ENCODE results near the gene NKAIN1.
A peak's percentile ranks its signal among the peaks of the same experiment; 100 is the strongest.
"Not testable (repeated sequence)": the region's sequence is repeated elsewhere in the genome, so short reads cannot be mapped to it uniquely, and the experiment has no call there.

Gene NKAIN1

DNA sequence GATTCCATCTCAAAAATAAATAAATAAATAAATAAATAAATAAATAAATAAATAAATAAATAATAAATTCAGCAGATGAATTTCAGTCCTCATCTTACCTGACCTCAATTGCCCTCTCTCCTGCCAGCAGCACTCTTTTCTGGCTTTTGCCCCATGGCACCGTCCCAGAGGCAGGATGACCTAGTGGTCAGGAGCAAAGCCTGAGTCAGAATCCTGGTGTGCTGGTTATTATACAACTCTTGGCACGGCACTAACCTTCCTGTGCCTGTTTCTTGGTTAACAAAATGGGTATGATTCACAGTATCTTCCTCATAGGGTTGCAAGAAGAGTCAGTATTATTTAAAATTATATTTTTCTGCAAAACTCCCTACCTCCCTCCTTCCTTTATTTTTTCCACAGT is 43.0 kb downstream of the NKAIN1 start:
- Mint-ChIP-seq H3K4me1 (no peaks in the 10 kb centered on the region), H3K36me3 (ENCODE audit: low read depth) (no peaks in the 10 kb centered on the region), H3K27me3 (peaks cover 5% of the 10 kb centered on the region), H3K27ac (no peak overlapping the region), H3K4me3 (no peak overlapping the region), H3K9me3 (no peaks in the 10 kb centered on the region)
- no peak for ATAC-seq
- DNase-seq: no peak

DNA sequence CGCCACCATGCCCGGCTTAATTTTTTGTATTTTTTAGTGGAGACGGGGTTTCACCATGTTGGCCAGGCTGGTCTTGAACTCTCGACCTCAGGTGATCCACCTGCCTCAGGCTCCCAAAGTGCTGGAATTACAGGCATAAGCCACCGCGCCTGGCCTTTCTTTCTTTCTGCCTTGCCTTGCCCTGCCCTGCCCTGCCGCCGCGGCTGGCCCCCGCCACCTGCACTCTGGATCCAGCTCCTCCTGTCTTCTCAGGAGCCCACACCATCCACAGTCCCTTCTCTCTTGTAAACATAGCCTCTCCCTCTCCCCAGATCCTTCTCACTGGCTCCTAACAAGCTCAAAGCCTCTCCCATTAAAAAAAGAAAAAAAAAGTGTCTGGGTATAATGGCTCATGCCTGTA is 44.4 kb downstream of the NKAIN1 start:
- not testable (repeated sequence) for H3K27me3 Mint-ChIP-seq; H3K36me3 Mint-ChIP-seq (ENCODE audit: low read depth); DNase-seq; H3K4me3 Mint-ChIP-seq; H3K27ac Mint-ChIP-seq; ATAC-seq; H3K9me3 Mint-ChIP-seq; H3K4me1 Mint-ChIP-seq

DNA sequence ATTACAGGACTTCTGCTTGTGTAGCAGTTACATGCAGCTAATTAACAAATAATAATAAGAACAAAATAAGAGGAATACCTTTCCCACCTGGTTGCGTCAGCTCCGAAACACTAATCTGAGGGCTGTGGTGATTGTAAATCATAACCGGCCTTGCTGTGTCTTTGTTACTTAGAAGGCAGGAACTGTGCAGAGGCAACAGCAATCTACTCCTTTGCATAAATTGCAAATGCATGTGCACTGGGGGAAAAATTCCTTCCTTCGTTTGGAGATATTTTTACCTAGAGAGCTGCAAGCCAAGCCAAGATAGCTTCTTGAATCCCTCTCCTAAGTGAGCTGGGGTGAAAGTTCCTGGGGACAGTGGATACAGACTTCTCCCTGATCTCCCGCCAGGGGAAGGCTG is 46.0 kb downstream of the NKAIN1 start:
- Mint-ChIP-seq H3K9me3 (no peaks in the 10 kb centered on the region), H3K4me1 (no peaks in the 10 kb centered on the region), H3K36me3 (ENCODE audit: low read depth) (no peaks in the 10 kb centered on the region), H3K27me3 (peaks cover 3% of the 10 kb centered on the region), H3K4me3 (no peak overlapping the region), H3K27ac (no peak overlapping the region)
- ATAC-seq: no peak
- no peak for DNase-seq

DNA sequence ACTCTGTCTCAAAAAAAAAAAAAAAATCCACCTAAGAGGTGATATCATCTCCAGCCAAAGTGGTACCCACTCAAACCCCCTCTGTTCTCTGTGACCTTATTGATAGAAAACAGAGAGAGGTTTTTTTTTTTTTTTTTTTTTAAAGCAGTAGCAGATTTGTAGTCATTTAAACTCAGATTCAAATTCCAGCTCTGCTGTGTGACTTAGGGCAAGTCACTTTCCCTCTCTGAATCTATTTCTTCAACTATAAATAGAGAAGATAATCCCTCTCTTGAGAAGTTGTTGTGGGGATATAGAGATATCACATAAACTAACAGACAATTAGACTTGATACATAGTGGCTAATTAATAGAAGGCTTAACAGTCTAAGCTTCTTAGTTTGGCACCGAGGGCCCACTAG is 48.4 kb downstream of the NKAIN1 start:
- Mint-ChIP-seq H3K4me1 (no peaks in the 10 kb centered on the region), H3K27ac (no peak overlapping the region), H3K4me3 (no peak overlapping the region), H3K9me3 (no peaks in the 10 kb centered on the region), H3K36me3 (ENCODE audit: low read depth) (no peaks in the 10 kb centered on the region), H3K27me3 (peaks cover 10% of the 10 kb centered on the region)
- no peak for ATAC-seq
- no peak for DNase-seq

DNA sequence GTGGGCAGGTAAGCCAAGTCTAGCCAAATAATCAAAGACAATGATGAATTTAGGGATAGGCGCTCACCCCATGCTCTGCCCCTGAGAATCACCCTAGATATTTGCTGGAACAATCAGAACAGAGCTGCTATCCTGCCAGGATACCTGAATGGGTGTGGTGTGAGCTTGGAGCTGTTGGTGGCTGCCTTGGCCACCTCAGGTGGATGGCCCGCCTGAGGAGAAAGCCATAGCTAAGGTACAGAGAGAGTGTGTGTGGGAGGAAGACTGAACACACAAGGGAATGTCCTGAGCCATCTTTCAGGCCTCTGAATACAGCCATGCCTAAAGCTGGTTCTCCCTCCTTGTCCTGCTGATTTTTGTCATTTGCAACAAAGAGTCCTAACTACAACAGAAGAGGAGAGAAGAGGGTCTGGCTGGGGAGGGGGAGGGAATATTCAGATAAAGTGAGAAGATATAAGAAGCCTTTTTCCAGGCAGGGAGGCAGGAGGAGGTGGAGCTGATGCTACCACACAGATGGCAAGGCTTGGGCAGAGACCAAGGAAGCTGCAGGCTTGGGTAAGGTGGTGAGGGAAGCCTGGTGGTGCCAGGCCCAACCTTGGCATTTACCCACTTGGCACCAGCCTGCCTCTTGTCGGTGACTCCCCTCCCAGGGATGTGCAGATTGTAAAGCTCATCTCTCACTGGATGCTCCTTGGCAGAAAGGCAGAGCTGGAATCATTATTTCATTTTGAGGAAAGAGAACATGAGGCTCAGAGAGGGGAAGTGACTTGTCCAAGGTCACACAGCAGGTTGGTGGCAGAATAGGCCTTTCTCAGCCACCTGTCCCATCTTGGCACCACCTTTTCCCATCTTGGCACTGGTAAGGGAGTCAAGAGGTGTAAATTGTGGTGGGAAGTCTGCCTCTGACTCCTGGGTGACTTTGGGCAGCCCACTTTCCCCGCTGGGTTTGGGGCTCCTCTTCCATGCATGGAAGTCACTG is 49.7 kb downstream of the NKAIN1 start:
- Mint-ChIP-seq H3K4me3 (no peak overlapping the region), H3K4me1 (no peaks in the 10 kb centered on the region), H3K27ac (no peak overlapping the region), H3K9me3 (no peaks in the 10 kb centered on the region), H3K27me3 (peaks cover 9% of the 10 kb centered on the region), H3K36me3 (ENCODE audit: low read depth) (no peaks in the 10 kb centered on the region)
- no peak for DNase-seq
- ATAC-seq: no peak

DNA sequence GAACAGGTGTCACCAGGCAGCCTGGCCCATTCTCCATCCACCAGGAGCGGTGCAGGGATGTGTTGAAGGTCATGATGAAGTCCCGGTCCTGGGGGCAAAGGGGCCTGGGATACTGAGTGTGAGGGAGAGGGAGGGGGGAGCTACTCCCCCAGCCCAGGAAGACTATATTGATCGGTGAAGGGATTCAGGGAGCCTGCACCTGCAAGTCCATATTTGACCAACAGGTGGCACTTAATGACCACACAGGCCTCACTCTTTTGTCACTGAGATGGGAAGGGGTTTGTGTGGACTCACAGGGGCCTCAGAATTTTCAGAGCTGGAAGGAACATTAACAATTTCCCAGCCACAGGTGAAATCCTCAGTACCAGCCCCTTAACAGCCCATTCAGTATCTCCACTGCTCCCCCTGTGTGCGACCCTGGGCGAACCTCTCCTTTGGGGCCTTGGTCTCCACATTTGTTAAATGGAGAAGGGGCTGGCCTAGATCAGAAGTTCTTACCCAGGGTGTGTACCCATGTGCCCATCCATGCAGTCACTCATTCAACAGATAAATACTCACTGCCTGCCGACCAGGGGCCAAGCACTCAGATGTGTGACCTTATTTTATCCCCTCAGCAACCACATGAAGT is 55.6 kb downstream of the NKAIN1 start:
- DNase-seq: peak; percentile 46
- Mint-ChIP-seq H3K27me3 (peaks cover 42% of the 10 kb centered on the region), H3K27ac (no peak overlapping the region), H3K36me3 (ENCODE audit: low read depth) (no peaks in the 10 kb centered on the region), H3K9me3 (no peaks in the 10 kb centered on the region), H3K4me1 (peaks cover 4% of the 10 kb centered on the region), H3K4me3 (no peak overlapping the region)
- ATAC-seq: no peak

DNA sequence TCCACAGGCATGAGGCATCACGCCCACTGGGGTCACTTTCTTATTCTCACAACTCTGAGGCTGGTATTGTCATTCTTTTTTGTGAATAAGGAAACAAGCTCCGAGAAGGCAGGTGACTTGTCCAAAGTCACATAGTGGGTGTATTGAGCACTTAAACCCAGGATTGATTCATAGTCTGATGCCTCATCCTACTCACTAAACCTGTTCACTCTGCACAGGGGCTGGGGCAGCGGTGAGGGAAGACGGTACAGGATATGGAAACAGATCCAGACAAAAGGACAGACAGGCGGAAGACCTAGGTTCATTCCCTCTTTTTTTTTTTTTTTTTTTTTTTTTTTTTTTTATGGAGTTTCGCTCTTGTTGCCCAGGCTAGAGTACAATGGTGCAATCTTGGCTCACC is 56.6 kb downstream of the NKAIN1 start:
- H3K36me3 Mint-ChIP-seq (ENCODE audit: low read depth): no peaks in the 10 kb centered on the region
- H3K9me3 Mint-ChIP-seq: no peaks in the 10 kb centered on the region
- H3K27me3 Mint-ChIP-seq: peaks cover 47% of the 10 kb centered on the region
- ATAC-seq (no peak), DNase-seq (no peak)
- H3K4me3 Mint-ChIP-seq: no peak overlapping the region
- H3K4me1 Mint-ChIP-seq: peaks cover 4% of the 10 kb centered on the region
- H3K27ac Mint-ChIP-seq: no peak overlapping the region

DNA sequence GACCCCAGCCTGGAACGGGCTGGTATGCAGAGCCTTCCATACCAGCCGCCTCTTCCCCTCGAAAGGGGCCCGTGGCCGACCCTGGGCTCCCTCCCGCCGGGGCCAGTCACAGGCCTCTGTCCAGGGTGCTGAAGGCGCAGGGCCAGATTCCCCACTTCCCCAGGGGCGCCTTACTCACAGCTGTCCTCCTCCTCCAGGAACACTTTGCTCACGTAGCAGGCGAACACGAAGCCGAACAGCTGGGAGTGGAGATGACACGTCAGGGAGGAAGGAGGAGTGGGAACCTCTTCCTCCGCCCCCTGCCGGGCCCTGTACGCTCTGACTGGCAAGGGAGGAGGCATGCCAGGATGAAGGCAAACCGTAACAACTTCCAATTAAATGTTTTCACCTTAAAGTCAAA is 57.3 kb downstream of the NKAIN1 start:
- H3K27me3 Mint-ChIP-seq: peaks cover 49% of the 10 kb centered on the region
- no peak overlapping the region for H3K27ac Mint-ChIP-seq
- no peaks in the 10 kb centered on the region for H3K36me3 Mint-ChIP-seq (ENCODE audit: low read depth)
- H3K4me3 Mint-ChIP-seq: no peak overlapping the region
- no peaks in the 10 kb centered on the region for H3K9me3 Mint-ChIP-seq
- H3K4me1 Mint-ChIP-seq: peaks cover 4% of the 10 kb centered on the region
- DNase-seq (peak; percentile 65), ATAC-seq (no peak)

DNA sequence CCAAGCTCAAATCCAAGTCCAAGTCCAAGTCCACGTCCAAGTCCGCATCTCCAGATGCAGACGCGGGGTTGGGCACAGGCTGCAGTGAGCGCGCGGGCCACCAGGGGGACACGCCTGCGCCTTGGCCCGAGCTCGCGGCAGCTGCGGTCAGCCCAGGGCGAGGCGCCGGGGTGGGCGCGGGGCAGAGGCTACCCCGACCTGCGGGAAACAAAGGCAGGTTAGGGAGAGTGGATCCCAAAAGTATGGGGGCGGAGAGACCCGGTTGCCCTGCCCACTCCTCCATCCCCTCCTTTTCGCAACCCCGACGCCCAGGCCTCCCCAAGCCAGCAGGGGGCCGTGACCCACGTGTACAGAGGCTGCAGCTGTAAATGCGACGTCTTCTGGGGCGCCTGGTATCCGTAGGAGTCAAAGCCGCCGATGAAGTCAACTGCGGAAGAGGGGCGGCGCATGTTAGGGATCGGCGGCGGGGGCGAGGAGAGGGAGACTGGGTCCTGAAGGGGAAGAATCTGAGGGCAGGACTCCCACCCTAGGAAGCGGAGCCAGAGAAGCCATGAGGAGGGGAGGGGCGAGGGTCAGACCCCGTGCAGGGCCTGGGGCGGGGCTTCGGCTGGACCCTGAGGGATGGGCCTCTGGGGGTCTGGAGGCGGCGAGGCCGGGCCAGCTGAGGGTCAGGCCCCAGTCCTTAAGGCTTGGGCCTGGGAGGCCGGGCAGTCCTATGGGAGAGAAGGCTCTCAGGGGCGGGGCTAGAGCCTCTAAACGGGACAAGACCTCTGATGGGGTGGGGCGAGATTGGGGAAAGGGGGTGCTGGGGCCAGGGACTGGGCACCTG is 58.0 kb downstream of the NKAIN1 start:
- Mint-ChIP-seq H3K4me3 (no peak overlapping the region), H3K4me1 (peaks cover 4% of the 10 kb centered on the region), H3K27me3 (peaks cover 43% of the 10 kb centered on the region), H3K36me3 (ENCODE audit: low read depth) (no peaks in the 10 kb centered on the region), H3K27ac (no peak overlapping the region), H3K9me3 (no peaks in the 10 kb centered on the region)
- ATAC-seq (peak; percentile 56), DNase-seq (peak; percentile 71)

DNA sequence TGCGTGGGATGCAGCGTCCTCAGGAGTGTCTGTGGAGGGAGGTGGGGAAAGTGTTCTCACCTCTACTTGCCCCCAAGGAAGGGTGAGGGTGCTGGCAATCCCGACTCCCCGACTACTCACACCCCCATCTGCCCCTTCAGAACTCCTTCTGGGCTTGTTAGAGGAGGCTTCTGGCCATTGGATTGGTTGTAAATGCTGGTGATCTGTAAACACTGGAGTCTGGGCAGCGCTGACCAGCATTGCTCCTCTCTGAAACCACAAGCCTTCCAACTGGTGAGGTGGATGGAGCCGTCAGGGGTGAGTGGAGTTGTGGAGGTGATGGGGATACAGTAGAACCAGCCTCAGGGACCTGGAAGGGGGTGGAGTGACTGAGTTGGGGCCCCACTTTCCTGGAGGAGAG is 59.3 kb downstream of the NKAIN1 start:
- Mint-ChIP-seq H3K27me3 (peaks cover 43% of the 10 kb centered on the region), H3K4me1 (peaks cover 4% of the 10 kb centered on the region), H3K9me3 (no peaks in the 10 kb centered on the region), H3K36me3 (ENCODE audit: low read depth) (no peaks in the 10 kb centered on the region), H3K4me3 (no peak overlapping the region), H3K27ac (no peak overlapping the region)
- DNase-seq (no peak), ATAC-seq (no peak)

DNA sequence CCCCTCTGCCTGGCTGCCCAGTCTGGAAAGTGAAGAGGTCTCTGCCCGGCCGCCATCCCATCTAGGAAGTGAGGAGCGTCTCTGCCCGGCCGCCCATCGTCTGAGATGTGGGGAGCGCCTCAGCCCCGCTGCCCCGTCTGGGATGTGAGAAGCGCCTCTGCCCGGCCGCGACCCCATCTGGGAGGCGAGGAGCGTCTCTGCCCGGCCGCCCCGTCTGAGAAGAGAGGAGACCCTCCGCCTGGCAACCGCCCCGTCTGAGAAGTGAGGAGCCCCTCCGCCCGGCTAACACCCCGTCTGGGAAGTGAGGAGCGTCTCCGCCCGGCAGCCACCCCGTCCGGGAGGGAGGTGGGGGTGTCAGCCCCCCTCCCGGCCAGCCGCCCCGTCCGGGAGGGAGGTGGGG is 63.4 kb downstream of the NKAIN1 start:
- peaks cover 29% of the 10 kb centered on the region for H3K27me3 Mint-ChIP-seq
- H3K27ac Mint-ChIP-seq; H3K4me1 Mint-ChIP-seq; H3K9me3 Mint-ChIP-seq; H3K4me3 Mint-ChIP-seq; DNase-seq; H3K36me3 Mint-ChIP-seq (ENCODE audit: low read depth); ATAC-seq: not testable (repeated sequence)

DNA sequence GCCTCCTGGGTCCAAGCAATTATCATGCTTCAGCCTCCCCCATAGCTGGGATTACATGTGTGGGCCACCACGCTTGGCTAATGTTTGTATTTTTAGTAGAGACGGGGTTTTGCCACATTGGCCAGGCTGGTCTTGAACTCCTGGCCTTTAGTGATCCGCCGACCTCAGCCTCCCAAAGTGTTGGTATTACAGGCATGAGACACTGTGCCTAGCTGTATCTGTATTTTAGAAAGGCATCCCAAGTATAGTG is 69.3 kb downstream of the NKAIN1 start:
- ATAC-seq: no peak
- H3K4me1 Mint-ChIP-seq: peaks cover 10% of the 10 kb centered on the region
- no peak overlapping the region for H3K4me3 Mint-ChIP-seq
- H3K27ac Mint-ChIP-seq: peak overlapping the region; percentile 17
- DNase-seq: no peak
- no peaks in the 10 kb centered on the region for H3K36me3 Mint-ChIP-seq (ENCODE audit: low read depth)
- no peaks in the 10 kb centered on the region for H3K27me3 Mint-ChIP-seq
- H3K9me3 Mint-ChIP-seq: no peaks in the 10 kb centered on the region

DNA sequence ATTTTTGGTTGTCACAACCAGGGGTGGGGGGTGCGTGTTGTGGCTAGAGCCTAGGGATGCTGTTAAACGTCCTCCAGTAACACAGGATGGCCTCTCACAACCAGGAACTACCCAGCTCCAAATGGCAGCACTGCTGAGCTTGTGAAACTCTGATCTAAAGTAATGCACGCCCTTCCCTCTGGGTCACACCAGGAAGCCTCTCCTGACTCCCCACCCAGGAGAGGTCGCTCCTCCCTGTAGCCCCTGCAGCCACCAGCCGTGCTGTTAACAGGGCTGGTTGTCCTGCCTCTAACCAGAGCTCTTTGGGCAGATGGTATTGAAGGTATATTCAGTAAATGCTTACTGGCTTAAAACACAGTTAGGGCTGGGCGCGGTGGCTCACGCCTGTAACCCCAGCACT is 73.2 kb downstream of the NKAIN1 start:
- Mint-ChIP-seq H3K4me1 (peaks cover 12% of the 10 kb centered on the region), H3K27me3 (peaks cover 3% of the 10 kb centered on the region), H3K27ac (no peak overlapping the region), H3K36me3 (ENCODE audit: low read depth) (no peaks in the 10 kb centered on the region), H3K4me3 (no peak overlapping the region), H3K9me3 (no peaks in the 10 kb centered on the region)
- DNase-seq: no peak
- ATAC-seq: no peak

DNA sequence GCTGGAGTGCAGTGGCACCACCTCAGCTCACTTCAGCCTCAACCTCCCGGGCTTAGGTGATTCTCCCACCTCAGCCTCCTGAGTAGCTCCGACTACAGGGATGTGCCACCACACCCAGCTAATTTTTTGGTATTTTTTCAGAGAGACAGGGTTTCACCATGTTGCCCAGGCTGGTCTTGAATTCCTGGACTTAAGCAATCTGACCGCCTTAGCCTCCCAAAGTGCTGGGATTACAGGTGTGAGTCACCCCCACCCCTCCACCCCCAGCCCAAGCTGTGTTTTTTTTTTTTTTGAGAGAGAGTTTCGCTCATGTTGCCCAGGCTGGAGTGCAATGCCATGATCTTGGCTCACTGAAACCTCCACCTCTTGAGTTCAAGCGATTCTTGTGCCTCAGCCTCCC is 75.4 kb downstream of the NKAIN1 start:
- H3K4me3 Mint-ChIP-seq: no peak overlapping the region
- ATAC-seq (no peak), DNase-seq (no peak)
- H3K36me3 Mint-ChIP-seq (ENCODE audit: low read depth): no peaks in the 10 kb centered on the region
- H3K4me1 Mint-ChIP-seq: peaks cover 1% of the 10 kb centered on the region
- H3K27me3 Mint-ChIP-seq: peaks cover 3% of the 10 kb centered on the region
- H3K9me3 Mint-ChIP-seq: no peaks in the 10 kb centered on the region
- no peak overlapping the region for H3K27ac Mint-ChIP-seq

DNA sequence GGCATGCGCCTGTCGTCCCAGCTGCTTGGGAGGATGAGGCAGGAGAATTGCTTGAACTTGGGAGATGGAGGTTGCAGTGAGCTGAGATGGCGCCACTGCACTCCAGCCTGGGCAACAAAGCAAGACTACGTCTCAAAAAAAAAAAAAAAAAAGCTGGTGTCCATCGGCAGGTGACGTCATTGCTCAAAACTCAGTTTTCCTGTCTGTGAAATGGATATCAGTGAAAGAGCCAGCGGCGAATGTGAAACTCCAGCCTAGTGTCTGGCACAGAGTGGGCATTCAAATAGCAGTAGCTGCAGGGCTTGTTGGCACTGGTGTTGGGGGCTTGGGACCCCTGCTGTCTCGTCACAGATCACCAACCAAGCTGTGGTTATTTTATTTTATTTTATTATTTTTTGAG is 75.8 kb downstream of the NKAIN1 start:
- no peak overlapping the region for H3K27ac Mint-ChIP-seq
- peaks cover 1% of the 10 kb centered on the region for H3K4me1 Mint-ChIP-seq
- DNase-seq (no peak), ATAC-seq (no peak)
- no peak overlapping the region for H3K4me3 Mint-ChIP-seq
- no peaks in the 10 kb centered on the region for H3K9me3 Mint-ChIP-seq
- H3K27me3 Mint-ChIP-seq: peaks cover 3% of the 10 kb centered on the region
- H3K36me3 Mint-ChIP-seq (ENCODE audit: low read depth): no peaks in the 10 kb centered on the region

Measured in activated naive CD8-positive, alpha-beta T cell treated with anti-CD3 and anti-CD28 coated beads, Interleukin-2, amount 50 U/mL, for 24 hours (primary cell).